ENCODE measurements around the gene COL20A1.

COL20A1 gene

DNA sequence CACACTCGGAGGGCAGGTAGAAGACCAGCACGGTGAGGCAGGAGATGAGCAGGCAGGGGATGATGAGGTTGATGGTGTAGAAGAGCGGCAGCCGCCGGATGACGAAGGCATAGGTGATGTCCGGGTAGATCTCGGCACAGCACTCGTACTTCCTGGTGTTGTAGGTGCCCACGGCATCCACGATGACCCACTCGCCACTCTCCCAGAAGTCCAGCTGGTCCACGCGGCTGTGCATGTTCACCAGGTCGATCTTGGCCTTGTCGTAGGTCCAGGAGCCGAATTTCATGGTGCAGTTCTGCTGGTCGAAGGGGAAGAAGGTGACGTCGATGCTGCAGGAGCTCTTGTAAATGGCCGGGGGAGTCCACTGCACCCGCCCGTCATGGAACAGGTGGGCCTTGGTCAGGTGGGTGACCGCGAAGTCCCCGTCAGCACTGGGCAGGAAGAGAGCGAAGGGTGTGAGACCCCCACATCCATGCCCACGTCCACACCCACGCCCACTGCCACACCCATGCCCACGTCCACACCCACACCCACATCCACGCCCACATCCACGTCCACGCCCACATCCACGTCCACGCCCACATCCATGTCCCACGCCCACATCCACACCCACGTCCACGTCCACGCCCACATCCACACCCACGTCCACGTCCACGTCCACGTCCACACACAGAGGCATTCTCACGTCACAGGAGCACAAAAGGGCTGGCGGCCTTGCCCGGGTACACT lies 57.8 kb downstream of the COL20A1 start:
- no peaks in the 10 kb centered on the region for H3K36me3 ChIP-seq (ENCODE audit: control insufficient read depth, insufficient read depth, low read length, severe bottlenecking)
- H3K9ac ChIP-seq (ENCODE audit: low read length): no peak overlapping the region
- H3K4me1 ChIP-seq (ENCODE audit: control insufficient read depth, insufficient read depth, low read length): peaks cover 5% of the 10 kb centered on the region
- no peak for DNase-seq (ENCODE audit: low read depth)
- H3K4me3 ChIP-seq (ENCODE audit: low read length): no peak overlapping the region
- no peaks in the 10 kb centered on the region for H3K9me3 ChIP-seq (ENCODE audit: control insufficient read depth, low read length)
- peaks cover 10% of the 10 kb centered on the region for H3K27me3 ChIP-seq (replicated peaks; ENCODE audit: control insufficient read depth, insufficient read depth, low read length)

DNA sequence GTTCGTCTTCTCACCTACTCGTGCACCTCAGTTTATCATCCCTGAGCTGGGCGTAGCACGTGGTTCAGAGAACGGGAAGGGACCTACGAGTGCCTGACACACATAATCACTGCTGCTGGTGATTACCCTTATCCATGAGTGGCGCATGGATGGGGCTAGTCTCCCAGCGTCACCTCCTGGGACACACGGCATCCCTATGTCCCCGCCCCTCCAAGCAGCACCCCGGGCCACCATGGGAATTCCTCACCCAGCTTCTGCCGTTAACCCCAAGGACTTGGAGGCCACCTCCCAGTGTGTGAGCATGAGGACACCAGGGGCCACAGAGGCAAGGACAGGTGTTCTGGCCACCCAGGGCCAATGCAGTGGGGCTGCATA lies 58.3 kb downstream of the COL20A1 start:
- Histone ChIP-seq H3K27me3 (replicated peaks; ENCODE audit: control insufficient read depth, insufficient read depth, low read length) (peaks cover 6% of the 10 kb centered on the region), H3K36me3 (ENCODE audit: control insufficient read depth, insufficient read depth, low read length, severe bottlenecking) (no peaks in the 10 kb centered on the region), H3K9ac (ENCODE audit: low read length) (no peak overlapping the region), H3K4me1 (ENCODE audit: control insufficient read depth, insufficient read depth, low read length) (no peaks in the 10 kb centered on the region), H3K9me3 (ENCODE audit: control insufficient read depth, low read length) (no peaks in the 10 kb centered on the region), H3K4me3 (ENCODE audit: low read length) (no peak overlapping the region)
- DNase-seq (ENCODE audit: low read depth): no peak

DNA sequence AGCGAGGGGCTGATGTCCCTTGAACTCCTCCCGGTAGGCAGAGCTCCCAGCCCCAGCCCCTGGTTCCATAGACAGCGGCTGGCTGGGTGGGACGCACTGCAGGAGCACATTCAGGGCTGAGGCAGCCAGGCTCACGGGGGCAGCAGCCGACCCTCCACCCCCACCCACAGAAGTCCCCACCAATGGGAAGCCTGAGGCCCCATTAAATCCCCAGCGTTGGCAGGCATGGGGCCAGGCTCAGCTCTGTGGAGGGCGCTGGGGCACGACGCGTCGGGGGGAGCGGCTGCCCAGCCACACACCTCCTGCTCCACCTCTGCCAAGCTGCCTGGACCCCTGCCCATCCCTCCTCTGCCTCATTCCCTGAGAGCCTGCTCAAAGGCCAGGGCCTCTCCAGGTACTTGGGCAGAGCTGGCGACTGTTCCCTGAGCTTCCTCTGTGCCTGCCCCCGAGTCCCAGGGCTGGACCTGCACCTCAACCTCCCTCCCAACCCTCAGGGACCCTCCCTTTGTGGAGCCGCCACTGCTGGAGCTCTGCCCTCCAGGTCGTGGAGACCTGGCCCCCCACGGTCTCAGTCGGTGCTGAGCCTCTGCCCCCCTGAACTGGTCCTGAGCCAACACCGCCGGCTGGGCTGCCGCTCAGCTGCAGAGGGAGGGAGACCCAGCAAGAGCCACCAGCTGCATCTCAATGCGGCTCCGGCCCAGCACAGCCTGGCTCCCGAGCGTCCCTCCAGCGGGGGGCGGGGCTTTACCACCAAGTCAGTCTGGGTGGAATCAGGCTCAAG lies 59.0 kb downstream of the COL20A1 start:
- Histone ChIP-seq H3K27me3 (replicated peaks; ENCODE audit: control insufficient read depth, insufficient read depth, low read length) (peaks cover 6% of the 10 kb centered on the region), H3K9ac (ENCODE audit: low read length) (no peak overlapping the region), H3K4me3 (ENCODE audit: low read length) (no peak overlapping the region), H3K9me3 (ENCODE audit: control insufficient read depth, low read length) (no peaks in the 10 kb centered on the region), H3K4me1 (ENCODE audit: control insufficient read depth, insufficient read depth, low read length) (no peaks in the 10 kb centered on the region), H3K36me3 (ENCODE audit: control insufficient read depth, insufficient read depth, low read length, severe bottlenecking) (no peaks in the 10 kb centered on the region)
- no peak for DNase-seq (ENCODE audit: low read depth)

DNA sequence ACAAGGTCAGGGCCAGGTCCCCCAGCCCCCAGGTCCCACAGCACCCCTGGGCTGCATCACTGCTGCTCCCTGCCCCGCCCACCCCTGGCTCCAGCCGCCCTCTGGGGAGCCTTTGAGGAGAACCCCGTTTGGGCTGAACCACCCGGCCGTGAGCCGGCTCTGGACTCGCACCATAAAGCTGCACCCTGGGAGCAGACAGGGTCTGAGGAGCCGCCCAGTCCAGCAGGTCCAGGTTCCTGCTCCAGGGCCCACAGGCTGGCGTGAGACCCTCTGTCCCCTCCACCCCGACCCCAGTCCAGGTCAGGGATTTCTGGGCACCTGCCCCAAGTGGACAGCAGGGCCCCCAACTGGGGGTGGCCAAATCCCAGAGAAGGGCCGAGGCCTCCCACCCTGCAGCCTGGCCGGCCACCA lies 59.8 kb downstream of the COL20A1 start:
- Histone ChIP-seq H3K9ac (ENCODE audit: low read length) (no peak overlapping the region), H3K36me3 (ENCODE audit: control insufficient read depth, insufficient read depth, low read length, severe bottlenecking) (no peaks in the 10 kb centered on the region), H3K27me3 (replicated peaks; ENCODE audit: control insufficient read depth, insufficient read depth, low read length) (peaks cover 11% of the 10 kb centered on the region), H3K9me3 (ENCODE audit: control insufficient read depth, low read length) (no peaks in the 10 kb centered on the region), H3K4me3 (ENCODE audit: low read length) (no peak overlapping the region), H3K4me1 (ENCODE audit: control insufficient read depth, insufficient read depth, low read length) (no peaks in the 10 kb centered on the region)
- DNase-seq (ENCODE audit: low read depth): no peak

DNA sequence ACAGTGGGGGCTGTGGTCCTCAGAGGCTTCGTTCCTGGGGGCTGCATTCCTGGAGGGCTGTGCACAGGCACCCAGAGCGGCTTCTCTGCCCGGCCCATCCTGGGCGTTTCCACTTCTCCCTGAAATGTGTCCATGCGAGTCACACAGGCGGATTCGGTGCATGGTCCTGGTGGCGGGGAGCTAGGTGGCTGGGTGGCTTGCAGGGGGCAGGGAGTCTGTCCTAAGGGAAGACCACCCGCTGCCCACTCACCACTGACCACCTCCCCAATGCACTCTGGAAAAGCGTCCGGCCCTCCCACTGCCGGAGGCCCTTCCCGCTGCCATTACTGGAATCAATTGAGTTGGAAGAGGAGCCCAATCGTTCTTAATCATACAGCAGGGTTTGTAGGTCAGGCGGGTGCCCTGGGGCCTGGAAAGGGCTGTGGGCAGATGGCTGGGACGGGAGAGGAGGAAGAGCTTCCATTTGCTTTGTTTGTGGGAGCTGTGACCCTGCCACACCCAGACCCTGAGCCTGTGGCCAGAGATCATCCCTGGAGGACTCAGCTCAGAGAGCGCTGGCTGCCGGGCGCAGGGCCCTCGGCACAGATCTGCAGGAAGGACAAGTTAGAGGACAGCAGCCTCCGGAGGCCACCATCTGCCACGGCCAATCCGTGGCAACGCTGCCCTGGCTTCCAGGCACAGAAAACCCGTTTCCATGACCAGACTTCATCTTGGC lies 61.8 kb downstream of the COL20A1 start:
- no peaks in the 10 kb centered on the region for H3K36me3 ChIP-seq (ENCODE audit: control insufficient read depth, insufficient read depth, low read length, severe bottlenecking)
- peaks cover 17% of the 10 kb centered on the region for H3K27me3 ChIP-seq (replicated peaks; ENCODE audit: control insufficient read depth, insufficient read depth, low read length)
- no peak overlapping the region for H3K9ac ChIP-seq (ENCODE audit: low read length)
- no peaks in the 10 kb centered on the region for H3K4me1 ChIP-seq (ENCODE audit: control insufficient read depth, insufficient read depth, low read length)
- no peak for DNase-seq (ENCODE audit: low read depth)
- H3K9me3 ChIP-seq (ENCODE audit: control insufficient read depth, low read length): no peaks in the 10 kb centered on the region
- no peak overlapping the region for H3K4me3 ChIP-seq (ENCODE audit: low read length)

DNA sequence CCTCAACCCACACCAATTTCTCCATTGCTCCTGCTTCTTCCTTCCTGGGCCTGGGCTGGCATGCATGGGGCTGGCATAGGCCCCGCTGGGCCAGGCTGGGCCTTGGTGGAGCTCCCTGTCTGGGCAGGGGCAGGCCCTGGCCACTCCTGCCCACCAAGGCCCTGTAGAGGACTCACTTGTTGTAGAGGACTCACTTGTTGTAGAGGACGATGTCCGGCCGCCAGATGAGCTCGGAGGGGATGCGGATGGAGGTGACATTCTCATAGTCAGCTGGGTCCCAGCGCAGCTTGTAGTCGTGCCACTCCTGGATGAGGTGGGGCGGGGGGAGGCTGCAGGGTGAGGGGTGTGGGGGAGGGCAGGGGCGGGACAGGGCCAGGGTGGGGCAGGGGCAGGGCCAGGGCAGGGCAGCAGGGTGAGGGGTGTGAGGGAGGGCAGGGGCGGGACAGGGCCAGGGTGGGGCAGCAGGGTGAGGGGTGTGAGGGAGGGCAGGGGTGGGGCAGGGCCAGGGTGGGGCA lies 62.9 kb downstream of the COL20A1 start:
- Histone ChIP-seq H3K36me3 (ENCODE audit: control insufficient read depth, insufficient read depth, low read length, severe bottlenecking) (no peaks in the 10 kb centered on the region), H3K4me3 (ENCODE audit: low read length) (no peak overlapping the region), H3K4me1 (ENCODE audit: control insufficient read depth, insufficient read depth, low read length) (no peaks in the 10 kb centered on the region), H3K27me3 (replicated peaks; ENCODE audit: control insufficient read depth, insufficient read depth, low read length) (peaks cover 15% of the 10 kb centered on the region), H3K9ac (ENCODE audit: low read length) (no peak overlapping the region), H3K9me3 (ENCODE audit: control insufficient read depth, low read length) (no peaks in the 10 kb centered on the region)
- no peak for DNase-seq (ENCODE audit: low read depth)

DNA sequence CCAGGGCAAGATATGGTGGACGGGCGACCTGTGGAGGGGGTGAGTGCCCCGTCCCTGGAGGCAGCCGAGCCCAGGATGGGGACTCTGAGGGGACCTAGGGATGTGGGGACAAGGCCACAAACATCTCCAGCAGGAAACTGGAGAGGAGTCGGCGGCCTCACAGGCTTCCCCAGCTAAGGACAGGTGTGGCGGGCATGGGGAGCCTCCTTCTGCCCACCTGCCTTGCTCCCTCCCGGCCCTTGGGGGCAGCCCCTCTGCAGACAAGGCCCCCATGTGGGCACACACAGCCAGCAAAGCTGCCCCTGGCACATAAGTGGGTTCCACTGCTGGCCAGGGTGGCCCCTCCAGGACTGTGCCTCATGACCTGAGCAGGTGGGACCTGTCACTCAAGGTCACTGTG lies 63.5 kb downstream of the COL20A1 start:
- no peaks in the 10 kb centered on the region for H3K4me1 ChIP-seq (ENCODE audit: control insufficient read depth, insufficient read depth, low read length)
- H3K9me3 ChIP-seq (ENCODE audit: control insufficient read depth, low read length): no peaks in the 10 kb centered on the region
- no peaks in the 10 kb centered on the region for H3K36me3 ChIP-seq (ENCODE audit: control insufficient read depth, insufficient read depth, low read length, severe bottlenecking)
- no peak for DNase-seq (ENCODE audit: low read depth)
- peaks cover 15% of the 10 kb centered on the region for H3K27me3 ChIP-seq (replicated peaks; ENCODE audit: control insufficient read depth, insufficient read depth, low read length)
- no peak overlapping the region for H3K9ac ChIP-seq (ENCODE audit: low read length)
- H3K4me3 ChIP-seq (ENCODE audit: low read length): no peak overlapping the region

DNA sequence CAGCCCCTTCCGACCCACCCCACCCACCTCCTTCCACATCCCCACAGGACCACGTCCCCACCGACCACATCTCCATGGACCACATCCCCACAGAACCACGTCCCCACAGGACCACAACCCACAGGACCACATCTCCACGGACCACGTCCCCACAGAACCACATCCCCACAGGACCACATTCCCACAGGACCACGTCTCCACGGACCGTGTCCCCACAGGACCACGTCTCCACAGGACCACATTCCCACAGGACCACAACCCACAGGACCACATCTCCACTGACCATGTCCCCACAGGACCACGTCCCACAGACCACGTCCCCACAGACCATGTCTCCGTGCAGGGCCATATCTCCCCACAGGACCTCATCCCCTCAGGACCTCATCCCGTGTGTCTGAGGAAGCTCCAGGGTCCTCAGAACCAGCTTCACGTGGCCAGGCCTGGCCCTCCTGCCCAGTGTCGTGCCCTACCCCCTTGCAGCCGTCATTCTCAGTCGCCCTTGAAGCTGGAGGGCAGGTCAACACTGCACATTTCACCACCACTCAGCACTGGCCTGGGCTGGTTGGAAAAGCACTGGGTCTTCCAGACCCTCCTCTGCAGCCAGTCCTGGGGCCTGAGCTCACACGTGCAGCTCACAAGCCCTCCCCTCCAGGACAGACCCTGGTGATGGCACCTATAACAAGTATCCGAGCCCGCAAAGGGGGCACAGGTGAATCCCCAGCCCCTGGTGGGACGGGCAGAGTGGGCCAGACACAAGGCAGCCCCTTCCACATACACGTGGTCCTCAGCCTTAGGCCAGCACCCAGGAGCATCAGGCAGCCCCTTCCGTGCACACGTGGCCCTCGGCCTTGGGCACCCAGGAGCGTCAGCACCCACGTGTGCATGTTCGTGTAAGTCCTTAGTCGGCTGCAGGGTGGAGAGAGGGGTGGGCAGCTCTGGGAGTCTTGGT lies 64.2 kb downstream of the COL20A1 start:
- DNase-seq (ENCODE audit: low read depth): no peak
- no peak overlapping the region for H3K4me3 ChIP-seq (ENCODE audit: low read length)
- H3K9me3 ChIP-seq (ENCODE audit: control insufficient read depth, low read length): no peaks in the 10 kb centered on the region
- H3K9ac ChIP-seq (ENCODE audit: low read length): no peak overlapping the region
- no peaks in the 10 kb centered on the region for H3K36me3 ChIP-seq (ENCODE audit: control insufficient read depth, insufficient read depth, low read length, severe bottlenecking)
- H3K27me3 ChIP-seq (replicated peaks; ENCODE audit: control insufficient read depth, insufficient read depth, low read length): peaks cover 19% of the 10 kb centered on the region
- H3K4me1 ChIP-seq (ENCODE audit: control insufficient read depth, insufficient read depth, low read length): no peaks in the 10 kb centered on the region

DNA sequence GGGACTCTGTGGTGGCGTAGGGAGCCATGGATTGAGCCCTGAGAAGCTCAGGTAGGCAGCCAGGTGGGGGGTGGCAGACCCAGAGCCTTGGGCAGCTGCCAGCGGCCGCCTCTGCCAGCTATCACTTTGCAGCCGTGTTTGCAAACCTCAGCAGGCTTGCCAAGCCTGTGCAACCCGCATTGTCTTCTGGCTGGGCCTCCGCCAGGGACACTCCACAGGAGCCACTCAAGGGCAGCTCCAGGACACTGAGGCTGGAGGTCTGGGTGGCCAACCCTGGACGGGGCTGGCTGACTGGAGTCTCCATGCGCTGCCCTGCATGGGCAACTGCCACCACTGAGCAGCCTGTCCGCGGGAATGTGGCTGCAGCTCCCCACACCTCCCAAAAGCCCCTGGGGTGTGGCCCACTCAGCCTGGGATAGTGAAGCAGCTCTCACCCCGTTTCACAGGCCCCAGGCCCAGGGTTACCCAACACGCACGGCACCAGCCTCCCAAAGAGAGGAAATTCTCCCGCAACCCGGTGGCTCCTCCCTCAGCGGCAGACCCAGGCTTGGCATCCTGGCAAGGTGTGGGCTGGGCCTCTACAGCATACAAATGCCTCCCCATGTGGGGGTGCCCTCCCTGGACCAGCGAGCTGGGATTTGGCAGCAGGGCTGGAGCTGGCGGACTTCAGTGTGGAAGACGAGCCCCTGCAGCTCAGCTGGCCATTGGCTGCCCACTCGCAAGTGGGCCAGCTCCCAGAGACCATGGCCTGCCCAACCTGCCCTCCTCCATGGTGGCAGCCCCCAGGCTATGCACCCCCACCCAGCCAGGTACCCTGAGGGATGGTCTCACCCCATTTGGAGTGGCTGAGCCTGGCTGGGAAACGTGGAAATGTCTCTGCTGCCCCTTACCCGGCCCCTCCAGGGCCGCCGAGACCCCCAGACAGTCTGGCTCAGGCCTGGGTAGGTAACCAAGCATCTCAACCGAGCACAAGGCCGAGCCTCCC lies 65.2 kb downstream of the COL20A1 start:
- Histone ChIP-seq H3K9me3 (ENCODE audit: control insufficient read depth, low read length) (no peaks in the 10 kb centered on the region), H3K36me3 (ENCODE audit: control insufficient read depth, insufficient read depth, low read length, severe bottlenecking) (no peaks in the 10 kb centered on the region), H3K27me3 (replicated peaks; ENCODE audit: control insufficient read depth, insufficient read depth, low read length) (peaks cover 26% of the 10 kb centered on the region), H3K9ac (ENCODE audit: low read length) (no peak overlapping the region), H3K4me1 (ENCODE audit: control insufficient read depth, insufficient read depth, low read length) (no peaks in the 10 kb centered on the region), H3K4me3 (ENCODE audit: low read length) (no peak overlapping the region)
- DNase-seq (ENCODE audit: low read depth): no peak
